Upper lobe of right lung (tissue), 1 donor: ENCODE measurements around the gene NDUFV1. TPM values are rescaled to one million over a fixed set of nuclear protein-coding genes. Genes with fewer than 3 reads are reported as not detected.

ENCODE experiments used
- ATAC-seq: fragments of 200-7000 bp; cut with Tn5 transposase; one replicate; pipeline ENCODE4 v1.9.1; 2020; ENCODE audit warnings: mild to moderate bottlenecking, moderate library complexity
- DNase-seq: peaks from one replicate; pipeline ENCODE4 v3.0.0-alpha.2; 2020
- H3K27ac ChIP-seq: fragments of 200-600 bp; one replicate; pipeline ENCODE4 v1.8.0; 2022
- H3K27me3 ChIP-seq: fragments of 200-600 bp; one replicate; pipeline ENCODE4 v1.8.0; 2022; ENCODE audit warnings: mild to moderate bottlenecking
- H3K36me3 ChIP-seq: fragments of 200-600 bp; one replicate; pipeline ENCODE4 v1.8.0; 2022
- H3K4me1 ChIP-seq: fragments of 200-600 bp; one replicate; pipeline ENCODE4 v1.8.0; 2022
- H3K4me3 ChIP-seq: fragments of 200-600 bp; one replicate; pipeline ENCODE4 v1.8.0; 2022; ENCODE audit warnings: mild to moderate bottlenecking
- H3K9me3 ChIP-seq: fragments of 200-600 bp; one replicate; pipeline ENCODE4 v1.8.0; 2022
- intact Hi-C: fragments of 100-400 bp; cut with DNase I; formaldehyde crosslinking; loops from one replicate; pipeline ENCODE4 v1.11.0; 2022
- total RNA-seq: library from RNA; stranded (reverse); fragmentation: NEBNext Ultra II Directional; extraction: Animal tissue kit (Norgen Biotek cat#: 25700); gene quantifications from one replicate; pipeline ENCODE4 v1.2.1, GENCODE V29; 2021
- TF ChIP-seq, protein P1 (sequence below): fragments of 200-600 bp; IDR thresholded peaks from one replicate; pipeline ENCODE4 v1.8.0; 2022; ENCODE audit warnings: antibody characterized with exemption
- donor health status: DM: no; HTN: yes; CAD: no; lungs with severe emphysema.

The NDUFV1 gene
- total RNA-seq, 1 donor from 2014 or later: 141 TPM

DNA sequence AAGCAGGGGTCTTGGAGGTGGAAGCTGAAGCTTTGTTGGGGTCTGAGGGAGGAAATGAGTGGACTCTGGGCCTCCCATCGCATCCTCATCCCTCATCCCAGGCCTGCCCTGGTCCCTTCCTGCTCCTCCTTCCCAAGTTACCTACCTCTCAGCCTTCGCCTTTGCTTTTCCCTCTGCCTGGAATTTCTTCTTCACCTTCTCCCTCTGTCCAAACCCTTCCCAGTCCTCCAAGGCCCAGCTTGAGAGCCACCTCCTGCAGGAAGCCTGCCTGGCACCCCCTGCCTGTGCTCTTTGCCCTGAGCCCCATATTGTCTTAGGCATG is 25.1 kb downstream of the NDUFV1 start:
- Histone ChIP-seq H3K9me3 (no peaks in the 10 kb centered on the region), H3K4me3 (no peak overlapping the region), H3K36me3 (no peaks in the 10 kb centered on the region), H3K27ac (no peak overlapping the region), H3K27me3 (no peaks in the 10 kb centered on the region), H3K4me1 (peaks cover 6% of the 10 kb centered on the region)
- TF ChIP-seq, protein P1, sequence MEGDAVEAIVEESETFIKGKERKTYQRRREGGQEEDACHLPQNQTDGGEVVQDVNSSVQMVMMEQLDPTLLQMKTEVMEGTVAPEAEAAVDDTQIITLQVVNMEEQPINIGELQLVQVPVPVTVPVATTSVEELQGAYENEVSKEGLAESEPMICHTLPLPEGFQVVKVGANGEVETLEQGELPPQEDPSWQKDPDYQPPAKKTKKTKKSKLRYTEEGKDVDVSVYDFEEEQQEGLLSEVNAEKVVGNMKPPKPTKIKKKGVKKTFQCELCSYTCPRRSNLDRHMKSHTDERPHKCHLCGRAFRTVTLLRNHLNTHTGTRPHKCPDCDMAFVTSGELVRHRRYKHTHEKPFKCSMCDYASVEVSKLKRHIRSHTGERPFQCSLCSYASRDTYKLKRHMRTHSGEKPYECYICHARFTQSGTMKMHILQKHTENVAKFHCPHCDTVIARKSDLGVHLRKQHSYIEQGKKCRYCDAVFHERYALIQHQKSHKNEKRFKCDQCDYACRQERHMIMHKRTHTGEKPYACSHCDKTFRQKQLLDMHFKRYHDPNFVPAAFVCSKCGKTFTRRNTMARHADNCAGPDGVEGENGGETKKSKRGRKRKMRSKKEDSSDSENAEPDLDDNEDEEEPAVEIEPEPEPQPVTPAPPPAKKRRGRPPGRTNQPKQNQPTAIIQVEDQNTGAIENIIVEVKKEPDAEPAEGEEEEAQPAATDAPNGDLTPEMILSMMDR: no peak
- ATAC-seq (no peak), DNase-seq (no peak)
- intact Hi-C loops: loop anchor here (5.0 kb wide), 1 partner anchor 50 kb away; no protein-coding TSS in a partner anchor

DNA sequence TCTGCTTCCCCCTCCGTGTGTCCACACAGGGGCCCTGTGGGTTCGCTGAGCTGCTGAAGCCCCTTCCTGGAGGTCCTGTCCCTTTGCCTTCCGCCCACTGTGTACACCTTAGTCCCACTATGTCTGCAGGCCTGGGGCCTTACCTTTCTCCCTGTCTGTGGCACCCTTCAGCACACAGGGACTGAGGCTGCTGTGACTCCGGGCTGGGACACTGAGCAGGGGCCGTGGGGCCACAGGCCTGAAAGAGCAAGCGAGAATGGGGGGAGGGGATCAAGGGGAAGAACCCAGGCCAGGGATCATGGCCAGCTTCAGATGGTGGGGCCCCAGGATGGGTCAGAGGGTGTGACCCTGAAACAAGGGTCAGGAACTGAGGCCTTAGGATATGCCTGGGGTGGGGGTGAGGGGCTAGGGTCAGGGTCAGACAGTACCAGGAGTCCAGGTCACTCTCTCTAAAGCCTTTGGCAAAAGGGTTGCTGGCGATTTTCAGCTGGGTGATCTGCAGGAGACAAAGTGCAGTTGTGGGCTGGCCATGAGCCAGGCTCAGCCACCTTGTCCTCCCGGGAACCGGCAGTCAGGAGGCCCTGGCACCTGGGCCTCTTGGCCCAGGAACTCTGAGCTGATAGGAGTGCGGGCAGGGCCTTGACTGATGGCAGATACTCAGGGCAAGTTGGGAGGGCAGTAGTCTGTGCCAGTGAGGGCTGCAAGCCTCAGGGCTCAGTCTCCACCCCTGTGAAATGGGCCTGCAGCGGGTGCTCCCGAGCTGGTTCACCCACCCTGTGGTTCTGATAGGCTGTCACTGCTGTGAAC is 25.6 kb downstream of the NDUFV1 start:
- Histone ChIP-seq H3K36me3 (no peaks in the 10 kb centered on the region), H3K4me1 (peaks cover 6% of the 10 kb centered on the region), H3K27me3 (no peaks in the 10 kb centered on the region), H3K9me3 (no peaks in the 10 kb centered on the region), H3K4me3 (no peak overlapping the region), H3K27ac (no peak overlapping the region)
- DNase-seq (peak; percentile 70), ATAC-seq (no peak)
- intact Hi-C loops: loop anchor here (5.0 kb wide), 1 partner anchor 50 kb away; no protein-coding TSS in a partner anchor
- TF ChIP-seq, protein P1: no peak

DNA sequence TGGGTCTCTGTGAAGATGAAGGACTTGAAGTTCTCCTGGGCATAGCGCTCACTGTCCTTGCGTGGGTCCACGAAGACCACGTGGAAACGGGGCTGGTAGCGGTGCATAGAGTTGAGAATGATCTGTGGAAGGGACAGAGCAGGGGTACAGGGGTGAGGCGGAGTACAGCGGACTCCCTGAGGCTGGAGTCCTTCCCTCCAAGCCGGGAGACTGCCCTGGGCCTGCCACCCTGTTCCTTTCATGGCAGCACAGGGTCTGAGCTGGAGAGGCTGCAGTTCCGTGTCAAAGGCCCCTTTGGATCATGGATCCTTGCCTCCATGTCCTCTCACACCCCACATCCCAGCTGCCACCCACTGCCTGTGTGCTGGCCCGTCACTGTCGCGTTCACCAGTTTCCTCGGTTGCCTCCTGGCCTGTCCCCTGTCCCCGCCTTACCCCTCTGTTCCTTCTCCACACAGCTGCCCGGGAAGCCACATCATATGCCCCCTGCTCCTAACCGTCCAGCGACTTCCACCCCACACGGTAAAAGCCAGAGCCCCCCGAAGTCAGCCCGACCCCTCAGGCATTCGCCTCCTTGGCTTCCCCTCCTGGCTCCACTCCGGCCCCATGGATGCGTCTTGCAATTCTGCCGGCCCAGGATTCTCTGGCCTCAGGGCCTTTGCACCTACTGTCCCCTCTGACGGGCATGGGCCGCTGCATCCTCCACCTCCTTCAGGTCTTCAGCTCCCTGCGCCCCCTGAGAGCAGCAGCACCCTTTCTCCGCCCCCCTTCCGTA is 26.4 kb downstream of the NDUFV1 start:
- Histone ChIP-seq H3K4me3 (no peak overlapping the region), H3K36me3 (no peaks in the 10 kb centered on the region), H3K9me3 (no peaks in the 10 kb centered on the region), H3K27ac (no peak overlapping the region), H3K4me1 (peaks cover 6% of the 10 kb centered on the region), H3K27me3 (no peaks in the 10 kb centered on the region)
- intact Hi-C loops: loop anchor here (5.0 kb wide), 1 partner anchor 49 kb away; no protein-coding TSS in a partner anchor
- no peak for ATAC-seq
- DNase-seq: no peak
- TF ChIP-seq, protein P1: no peak

DNA sequence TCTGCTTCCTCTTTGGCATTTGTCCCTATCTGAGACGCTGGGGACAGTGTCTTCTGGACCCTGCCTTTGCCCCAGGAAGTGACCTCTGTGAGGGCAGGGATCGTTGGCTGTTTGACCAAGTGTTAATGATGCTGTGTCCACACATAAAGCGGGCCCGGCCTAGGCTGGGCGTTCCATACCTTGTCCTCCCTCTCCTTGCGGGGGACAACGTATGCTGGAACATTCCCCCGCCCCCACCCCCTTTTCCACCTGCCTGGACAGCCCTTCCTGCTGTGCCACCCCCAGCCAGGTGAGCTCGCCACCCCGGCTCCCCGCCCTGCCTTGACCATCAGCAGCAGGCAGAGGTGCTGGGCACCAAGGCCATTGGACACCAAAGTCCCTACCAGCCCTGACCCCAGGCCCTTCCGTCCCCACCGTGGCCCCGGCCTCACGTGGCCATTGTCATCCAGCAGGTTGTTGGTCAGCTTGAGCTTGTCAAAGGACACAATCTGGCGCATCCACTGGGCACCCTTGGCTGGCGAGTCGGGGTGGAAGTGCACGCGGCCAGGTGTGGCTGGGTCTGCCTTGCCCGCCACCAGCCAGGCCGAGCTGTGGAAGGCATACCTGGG is 27.1 kb downstream of the NDUFV1 start:
- peak; percentile 64 for DNase-seq
- peaks cover 6% of the 10 kb centered on the region for H3K4me1 ChIP-seq
- H3K36me3 ChIP-seq: no peaks in the 10 kb centered on the region
- ATAC-seq: no peak
- TF ChIP-seq, protein P1: no peak
- H3K27ac ChIP-seq: no peak overlapping the region
- no peaks in the 10 kb centered on the region for H3K27me3 ChIP-seq
- intact Hi-C loops: loop anchor here (5.0 kb wide), 1 partner anchor 48 kb away; no protein-coding TSS in a partner anchor
- no peak overlapping the region for H3K4me3 ChIP-seq
- H3K9me3 ChIP-seq: no peaks in the 10 kb centered on the region

DNA sequence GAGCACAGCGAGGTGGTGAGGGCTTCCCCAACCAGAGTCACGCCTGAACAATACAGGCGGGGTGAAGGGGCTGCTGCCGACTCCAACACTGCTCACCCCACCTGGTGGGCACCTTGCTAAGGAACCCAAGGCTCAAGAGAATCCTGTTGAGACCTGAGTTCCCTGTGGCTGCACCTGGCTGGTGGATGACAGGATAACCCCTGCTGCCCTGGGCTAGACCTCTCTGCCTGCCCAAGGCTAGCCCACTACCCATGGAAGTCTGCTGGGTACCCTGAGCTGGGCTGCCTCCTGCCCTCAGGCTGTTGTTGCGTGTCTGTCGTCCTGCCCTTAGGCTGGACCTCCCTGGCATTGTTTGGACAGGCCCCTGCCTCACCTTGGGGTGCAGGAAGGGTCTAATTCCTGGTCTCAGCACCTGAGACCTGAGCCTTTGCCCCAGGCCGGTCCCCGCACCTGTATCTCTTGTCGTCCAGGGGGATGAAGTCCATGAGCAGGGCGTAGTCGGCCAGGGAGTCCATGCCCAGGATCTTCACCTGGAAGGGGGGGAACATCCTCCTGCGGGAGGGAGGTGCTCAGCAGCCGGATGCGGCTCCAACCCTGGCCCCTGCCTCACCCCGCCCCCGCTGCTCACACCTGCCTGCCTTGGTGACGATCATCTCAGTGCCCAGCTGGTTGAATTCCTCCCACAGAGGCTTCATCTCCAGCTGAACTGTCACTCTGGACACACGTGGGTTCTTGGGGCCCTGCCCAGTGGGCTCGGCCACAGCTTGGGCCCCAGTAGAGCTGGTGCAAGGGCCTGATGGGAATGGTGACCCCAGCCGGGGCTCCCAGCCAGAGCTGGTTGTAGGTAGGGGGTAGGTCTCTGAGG is 27.9 kb downstream of the NDUFV1 start:
- intact Hi-C loops: loop anchor here (5.0 kb wide), 1 partner anchor 48 kb away; no protein-coding TSS in a partner anchor
- H3K9me3 ChIP-seq: no peaks in the 10 kb centered on the region
- no peak overlapping the region for H3K4me3 ChIP-seq
- H3K4me1 ChIP-seq: peaks cover 6% of the 10 kb centered on the region
- ATAC-seq (no peak), DNase-seq (peak; percentile 57)
- TF ChIP-seq, protein P1: no peak
- H3K27me3 ChIP-seq: peaks cover 3% of the 10 kb centered on the region
- H3K36me3 ChIP-seq: no peaks in the 10 kb centered on the region
- no peak overlapping the region for H3K27ac ChIP-seq
